Suprapubic skin (tissue), 4 donors: ENCODE data around the gene KRTAP10-5. TPM values are rescaled to one million over a fixed set of nuclear protein-coding genes. Genes with fewer than 3 reads are reported as not detected.

Source experiments
- DNase-seq, 2 donors: peaks; one replicate each; pipeline ENCODE4 v3.0.0-alpha.2; 2019; ENCODE audit warnings: low spot score in 2 of 2
- H3K27ac ChIP-seq: fragments of 200-600 bp; sonication (generic); one replicate; pipeline ENCODE4 v1.5.1; 2019
- H3K27me3 ChIP-seq: fragments of 200-600 bp; sonication (generic); one replicate; pipeline ENCODE4 v1.5.1; 2019
- H3K36me3 ChIP-seq: fragments of 200-600 bp; sonication (generic); one replicate; pipeline ENCODE4 v1.5.1; 2019
- H3K4me1 ChIP-seq: fragments of 200-600 bp; sonication (generic); one replicate; pipeline ENCODE4 v1.5.1; 2019
- H3K4me3 ChIP-seq: fragments of 200-600 bp; sonication (generic); one replicate; pipeline ENCODE4 v1.5.1; 2019; ENCODE audit warnings: mild to moderate bottlenecking
- H3K9me3 ChIP-seq: fragments of 200-600 bp; sonication (generic); one replicate; pipeline ENCODE4 v1.5.1; 2019
- CTCF ChIP-seq, 2 donors: fragments of 200-600 bp in 1 of 2; fragments of 450-650 bp in 1 of 2; sonication (generic) in 1 of 2; IDR thresholded peaks; one replicate each; pipeline ENCODE4 v1.5.1; 2016 to 2019; ENCODE audit warnings: antibody characterized with exemption in 2 of 2, mild to moderate bottlenecking in 1 of 2, moderate library complexity in 1 of 2
- EP300 ChIP-seq: sonication (generic); formaldehyde crosslinking; IDR thresholded peaks from one replicate; pipeline ENCODE4 v1.6.1; 2017; ENCODE audit warnings: antibody characterized with exemption
- POLR2A ChIP-seq, 2 donors: fragments of 450-650 bp; IDR thresholded peaks; one replicate each; pipeline ENCODE4 v1.6.1; 2017; ENCODE audit warnings: antibody characterized with exemption in 2 of 2, mild to moderate bottlenecking in 2 of 2, moderate library complexity in 2 of 2
- POLR2AphosphoS5 ChIP-seq, 3 donors: sonication (generic); formaldehyde crosslinking; IDR thresholded peaks; one replicate each; pipeline ENCODE4 v1.6.1; 2017; ENCODE audit warnings: antibody characterized with exemption in 3 of 3
- WGBS: methylation state at CpG from one replicate; pipeline ENCODE4 v1.1.5; 2018; 5-methylcytosine and 5-hydroxymethylcytosine counted together
- total RNA-seq, 4 donors: library from RNA; depleted of rRNA; stranded (reverse); fragments of >200 nt; gene quantifications; one replicate each; pipeline ENCODE4 v1.1.0, GENCODE V29; 2016

KRTAP10-5 gene
- total RNA-seq, 4 donors from 2014 or later, result 0.76 to 11.1 (median 1.7) TPM; not detected in 1

GRCh38 chr21:44529503-44530125 lies 50.8 kb downstream of the KRTAP10-5 start:
- 78% methylated on average over 4 of the region's 23 CpGs for WGBS
- Histone ChIP-seq H3K36me3 (no peaks in the 10 kb centered on the region), H3K27me3 (peaks cover 16% of the 10 kb centered on the region), H3K9me3 (no peaks in the 10 kb centered on the region), H3K4me3 (no peak overlapping the region), H3K4me1 (no peaks in the 10 kb centered on the region), H3K27ac (no peak overlapping the region)
- peak in 1 of 2 donors; percentile 58 for DNase-seq
- TF ChIP-seq POLR2AphosphoS5 (IDR thresholded peaks at IDR 0.05) (no peak), CTCF (IDR thresholded peaks at IDR 0.05) (no peak), EP300 (no peak), POLR2A (IDR thresholded peaks at IDR 0.05) (no peak)

Other genes with a start within 250 kb of the KRTAP10-5 start
- 10 to 100 TPM; 22.6 to 45.5 (median 27.3) TPM for gene CFAP410, start 241.2 kb downstream of the KRTAP10-5 start, total RNA-seq
- gene TRPM2, start 227.0 kb downstream of the KRTAP10-5 start, total RNA-seq, result 1 to 10 TPM; 2.5 to 4.2 (median 3.2) TPM
- gene LRRC3, start 125.1 kb downstream of the KRTAP10-5 start, total RNA-seq, result 1 to 10 TPM; 3.9 to 6.2 (median 4.7) TPM
- 1 to 10 TPM in 2 of 4 donors, under 1 TPM in 1, not detected in 1; 0.83 to 8.5 (median 2.6) TPM for gene KRTAP10-1, start 40.4 kb downstream of the KRTAP10-5 start, total RNA-seq
- 10 to 100 TPM in 2 of 4 donors, under 1 TPM in 1, not detected in 1; 0.76 to 11.1 (median 10.1) TPM for gene KRTAP10-2, start 29.1 kb downstream of the KRTAP10-5 start, total RNA-seq
- gene KRTAP10-3, start 21.8 kb downstream of the KRTAP10-5 start, total RNA-seq, result 1 to 10 TPM in 3 of 4 donors, not detected in 1; 1.1 to 5.8 (median 3.3) TPM
- 10 to 100 TPM in 1 of 4 donors, 1 to 10 TPM in 2, not detected in 1; 2.7 to 11.8 (median 4.9) TPM for gene KRTAP10-4, start 6.9 kb downstream of the KRTAP10-5 start, total RNA-seq
- gene KRTAP10-6, start 11.9 kb upstream of the KRTAP10-5 start, total RNA-seq, result 1 to 10 TPM in 2 of 4 donors, not detected in 2; 2.0 to 3.1 TPM
- 10 to 100 TPM in 1 of 4 donors, 1 to 10 TPM in 2, not detected in 1; 3.7 to 12.9 (median 4.2) TPM for gene KRTAP10-7, start 20.0 kb upstream of the KRTAP10-5 start, total RNA-seq
- gene KRTAP10-8, start 31.5 kb upstream of the KRTAP10-5 start, total RNA-seq, result 1 to 10 TPM in 2 of 4 donors, not detected in 2; 1.3 to 7.2 TPM
- 1 to 10 TPM in 2 of 4 donors, not detected in 2; 1.6 to 9.9 TPM for gene KRTAP10-9, start 46.5 kb upstream of the KRTAP10-5 start, total RNA-seq
- 1 to 10 TPM in 2 of 4 donors, not detected in 2; 3.3 to 8.0 TPM for gene KRTAP10-10, start 56.8 kb upstream of the KRTAP10-5 start, total RNA-seq
- 10 to 100 TPM in 1 of 4 donors, 1 to 10 TPM in 2, not detected in 1; 1.9 to 11.7 (median 3.5) TPM for gene KRTAP10-11, start 65.8 kb upstream of the KRTAP10-5 start, total RNA-seq
- not detected for gene KRTAP12-4, start 74.1 kb upstream of the KRTAP10-5 start, total RNA-seq
- 10 to 100 TPM in 1 of 4 donors, 1 to 10 TPM in 1, not detected in 2; 3.2 to 11.5 TPM for gene KRTAP12-3, start 77.3 kb upstream of the KRTAP10-5 start, total RNA-seq
- gene KRTAP12-2, start 86.3 kb upstream of the KRTAP10-5 start, total RNA-seq, result 10 to 100 TPM in 1 of 4 donors, 1 to 10 TPM in 2, not detected in 1; 5.6 to 29.3 (median 8.2) TPM
- gene KRTAP12-1, start 101.6 kb upstream of the KRTAP10-5 start, total RNA-seq, result 10 to 100 TPM in 1 of 4 donors, 1 to 10 TPM in 1, not detected in 2; 6.0 to 32.1 TPM
- 1 to 10 TPM in 2 of 4 donors, not detected in 2; 1.3 to 2.9 TPM for gene KRTAP10-12, start 116.6 kb upstream of the KRTAP10-5 start, total RNA-seq
- gene TSPEAR, start 131.0 kb upstream of the KRTAP10-5 start, total RNA-seq, result under 1 TPM in 3 of 4 donors, not detected in 1; 0.21 to 0.59 (median 0.32) TPM
- 100 to 1,000 TPM in 2 of 4 donors, 10 to 100 TPM in 2; 62.5 to 126 (median 91.6) TPM for gene UBE2G2, start 221.2 kb upstream of the KRTAP10-5 start, total RNA-seq
- 10 to 100 TPM; 30.5 to 38.3 (median 35.9) TPM for gene SUMO3, start 237.5 kb upstream of the KRTAP10-5 start, total RNA-seq